Osteoblast (primary cell): ENCODE measurements around the gene PRR5L. TPM values are rescaled to one million over a fixed set of nuclear protein-coding genes. Genes with fewer than 3 reads are reported as not detected.

ENCODE experiments used
- DNase-seq: peaks from one replicate; pipeline ENCODE4 v3.0.0; 2011; ENCODE audit warnings: low spot score, mixed read lengths; ENCODE audit not compliant: insufficient read length; ENCODE audit errors: missing footprints
- H2AFZ ChIP-seq: 2 replicates; pipeline ENCODE4 v1.6.0; 2011; ENCODE audit warnings: mild to moderate bottlenecking, low read length
- H3K27ac ChIP-seq: 2 replicates; pipeline ENCODE4 v1.5.1; 2011; ENCODE audit warnings: mild to moderate bottlenecking, low read depth, low read length, moderate library complexity
- H3K27me3 ChIP-seq: 2 replicates; pipeline ENCODE4 v1.6.0; 2012; ENCODE audit warnings: mild to moderate bottlenecking, control low read depth, inconsistent platforms, low read length, moderate library complexity; ENCODE audit not compliant: insufficient read depth
- H3K36me3 ChIP-seq: 2 replicates; pipeline ENCODE4 v1.5.1; 2011; ENCODE audit warnings: mild to moderate bottlenecking, low read length, control low read depth, moderate library complexity; ENCODE audit not compliant: insufficient read depth
- H3K4me1 ChIP-seq: 2 replicates; pipeline ENCODE4 v1.5.1; 2011; ENCODE audit warnings: mild to moderate bottlenecking, low read length, control low read depth, moderate library complexity; ENCODE audit not compliant: insufficient read depth
- H3K4me2 ChIP-seq: 2 replicates; pipeline ENCODE4 v1.6.0; 2011; ENCODE audit warnings: mild to moderate bottlenecking, low read length; ENCODE audit not compliant: insufficient read depth
- H3K4me3 ChIP-seq: fragments of 200-600 bp; sonication (generic); 3 replicates; pipeline ENCODE4 v1.5.1; 2012; ENCODE audit warnings: mild to moderate bottlenecking, low read length, inconsistent platforms; ENCODE audit not compliant: insufficient read depth
- H3K79me2 ChIP-seq: 2 replicates; pipeline ENCODE4 v1.6.0; 2012; ENCODE audit warnings: mild to moderate bottlenecking, low read length, control low read depth, inconsistent platforms; ENCODE audit not compliant: insufficient read depth
- H3K9me3 ChIP-seq: 2 replicates; pipeline ENCODE4 v1.5.1; 2011; ENCODE audit warnings: low read depth, low read length, control low read depth
- H4K20me1 ChIP-seq: 2 replicates; pipeline ENCODE4 v1.6.0; 2012; ENCODE audit warnings: mild to moderate bottlenecking, low read length, control low read depth; ENCODE audit not compliant: insufficient read depth
- CTCF ChIP-seq: IDR thresholded peaks from 2 replicates; pipeline ENCODE4 v1.5.1; 2011; ENCODE audit warnings: mild to moderate bottlenecking, low read depth, low read length, moderate library complexity; ENCODE audit errors: extremely low read depth
- total RNA-seq: library from RNA; depleted of rRNA; stranded (reverse); fragments of >200 nt; gene quantifications from 2 replicates; pipeline ENCODE4 v1.2.3, GENCODE V29; 2012

Gene PRR5L
- total RNA-seq, 1 donor: 9.8 TPM

- H2AFZ ChIP-seq: no peak overlapping the region
- no peaks in the 10 kb centered on the region for H3K79me2 ChIP-seq
- H3K27me3 ChIP-seq: peaks cover 3% of the 10 kb centered on the region
- no peak overlapping the region for H3K4me2 ChIP-seq
- H3K4me1 ChIP-seq: peaks cover 15% of the 10 kb centered on the region
- no peak for DNase-seq
- H3K4me3 ChIP-seq: no peak overlapping the region
- no peaks in the 10 kb centered on the region for H4K20me1 ChIP-seq
- H3K36me3 ChIP-seq: no peaks in the 10 kb centered on the region
- no peak for TF ChIP-seq CTCF
- H3K9me3 ChIP-seq: no peaks in the 10 kb centered on the region
- no peak overlapping the region for H3K27ac ChIP-seq
These were observed 75.1 kb downstream of the PRR5L start for GRCh38 chr11:36371181-36371580.

GRCh38 chr11:36371590-36371989 is 75.5 kb downstream of the PRR5L start:
- Histone ChIP-seq H2AFZ (no peak overlapping the region), H4K20me1 (no peaks in the 10 kb centered on the region), H3K36me3 (no peaks in the 10 kb centered on the region), H3K27ac (no peak overlapping the region), H3K4me3 (no peak overlapping the region), H3K9me3 (no peaks in the 10 kb centered on the region), H3K4me1 (peaks cover 15% of the 10 kb centered on the region), H3K27me3 (peaks cover 3% of the 10 kb centered on the region), H3K4me2 (no peak overlapping the region), H3K79me2 (no peaks in the 10 kb centered on the region)
- no peak for DNase-seq
- no peak for TF ChIP-seq CTCF

- Histone ChIP-seq H3K79me2 (no peaks in the 10 kb centered on the region), H2AFZ (peak overlapping the region; percentile 11), H3K4me3 (peak overlapping the region; percentile 42), H3K36me3 (no peaks in the 10 kb centered on the region), H3K4me1 (peaks cover 15% of the 10 kb centered on the region), H3K4me2 (peak overlapping the region; percentile 78), H4K20me1 (no peaks in the 10 kb centered on the region), H3K9me3 (no peaks in the 10 kb centered on the region), H3K27me3 (peaks cover 3% of the 10 kb centered on the region), H3K27ac (peak overlapping the region; percentile 78)
- peak; percentile 71 for DNase-seq
- TF ChIP-seq CTCF: no peak
These were observed 76.1 kb downstream of the PRR5L start for GRCh38 chr11:36372101-36372771.

- Histone ChIP-seq H3K9me3 (no peaks in the 10 kb centered on the region), H3K79me2 (no peaks in the 10 kb centered on the region), H4K20me1 (peaks cover 6% of the 10 kb centered on the region), H3K27ac (peak overlapping the region; percentile 78), H3K4me2 (peak overlapping the region; percentile 78), H3K36me3 (no peaks in the 10 kb centered on the region), H3K4me1 (peaks cover 25% of the 10 kb centered on the region), H2AFZ (peak overlapping the region; percentile 11), H3K27me3 (peaks cover 3% of the 10 kb centered on the region), H3K4me3 (no peak overlapping the region)
- no peak for DNase-seq
- no peak for TF ChIP-seq CTCF
These were observed 77.2 kb downstream of the PRR5L start for GRCh38 chr11:36373016-36374010.
